Ascending aorta (tissue), 2 donors: ENCODE data around the gene ANKRD24. TPM values are rescaled to one million over a fixed set of nuclear protein-coding genes. Genes with fewer than 3 reads are reported as not detected.
"Not testable (repeated sequence)": the region's sequence is repeated elsewhere in the genome, so short reads cannot be mapped to it uniquely, and the experiment has no call there.

Source experiments
- DNase-seq, 2 donors: peaks; one replicate each; pipeline ENCODE4 v3.0.0-alpha.2; 2019; ENCODE audit warnings: low spot score in 2 of 2
- H3K27ac ChIP-seq, 2 donors: fragments of 200-600 bp; sonication (generic); one replicate each; pipeline ENCODE4 v1.5.1; 2016 to 2017; ENCODE audit warnings: mild to moderate bottlenecking in 1 of 2
- H3K27me3 ChIP-seq: fragments of 200-600 bp; sonication (generic); one replicate; pipeline ENCODE4 v1.5.1; 2017
- H3K36me3 ChIP-seq, 2 donors: fragments of 200-600 bp; sonication (generic); one replicate each; pipeline ENCODE4 v1.5.1; 2016
- H3K4me1 ChIP-seq, 2 donors: fragments of 200-600 bp; sonication (generic); one replicate each; pipeline ENCODE4 v1.5.1; 2016 to 2017; ENCODE audit warnings: mild to moderate bottlenecking in 1 of 2
- H3K4me3 ChIP-seq, 2 donors: fragments of 200-600 bp; sonication (generic); one replicate each; pipeline ENCODE4 v1.5.1; 2016 to 2017; ENCODE audit warnings: mild to moderate bottlenecking in 1 of 2
- H3K9me3 ChIP-seq, 2 donors: fragments of 200-600 bp; sonication (generic); one replicate each; pipeline ENCODE4 v1.5.1; 2016
- CTCF ChIP-seq, 3 experiments: fragments of 200-600 bp in 2 of 3; fragments of 450-650 bp in 1 of 3; sonication (generic) in 2 of 3; IDR thresholded peaks; one replicate each; pipeline ENCODE4 v1.5.1; 2016 to 2019; ENCODE audit warnings: antibody characterized with exemption in 3 of 3, mild to moderate bottlenecking in 1 of 3, moderate library complexity in 1 of 3
- intact Hi-C: fragments of 100-400 bp; cut with DNase I; formaldehyde crosslinking; loops from one replicate; pipeline ENCODE4 v1.15.1; 2023
- total RNA-seq: library from RNA; depleted of rRNA; stranded (reverse); fragments of >200 nt; gene quantifications from one replicate; pipeline ENCODE4 v1.1.0, GENCODE V29; 2016

Gene ANKRD24
- total RNA-seq, 1 donor from 2014 or later: not detected

DNA sequence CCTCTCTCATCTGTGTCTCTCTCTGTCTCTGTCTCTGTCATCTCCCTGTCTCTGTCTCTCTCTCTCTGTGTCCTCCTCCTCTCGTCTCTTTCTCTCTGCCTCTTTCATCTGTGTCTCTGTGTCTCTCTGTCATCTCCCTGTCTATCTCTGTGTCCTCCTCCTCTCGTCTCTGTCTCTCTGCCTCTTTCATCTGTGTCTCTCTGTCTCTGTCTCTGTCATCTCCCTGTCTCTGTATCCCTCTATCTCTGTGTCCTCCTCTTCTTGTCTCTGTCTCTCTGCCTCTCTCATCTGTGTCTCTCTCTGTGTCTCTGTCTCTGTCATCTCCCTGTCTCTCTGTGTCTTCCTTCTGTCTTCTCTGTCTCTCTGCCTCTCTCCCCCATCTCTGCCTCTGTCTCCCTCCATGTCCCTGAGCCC is 46.3 kb downstream of the ANKRD24 start:
- no peaks in the 10 kb centered on the region for H3K27me3 ChIP-seq
- TF ChIP-seq CTCF (IDR thresholded peaks at IDR 0.05): no peak
- no peaks in the 10 kb centered on the region for H3K36me3 ChIP-seq
- H3K4me1 ChIP-seq: no peaks in the 10 kb centered on the region
- no peak overlapping the region for H3K27ac ChIP-seq
- H3K4me3 ChIP-seq: no peak overlapping the region
- no peak for DNase-seq
- no peaks in the 10 kb centered on the region for H3K9me3 ChIP-seq
- intact Hi-C loops: no loop called here

- Histone ChIP-seq H3K36me3 (no peaks in the 10 kb centered on the region), H3K4me3 (no peak within 1 kb of the TSS), H3K27me3 (no peaks in the 10 kb centered on the region), H3K9me3 (no peaks in the 10 kb centered on the region), H3K27ac (no peak within 1 kb of the TSS), H3K4me1 (no peaks in the 10 kb centered on the region)
- no peak for TF ChIP-seq CTCF (IDR thresholded peaks at IDR 0.05)
- intact Hi-C loops: no loop called here
- no peak for DNase-seq
Observed at GRCh38 chr19:4229179-4229931, 46.9 kb downstream of the ANKRD24 start, which contains the start of gene EBI3. Gene EBI3, plus strand, starts transcription at chr19:4229523. Its CDS starts 28 bp downstream, at chr19:4229551.

GRCh38 chr19:4230237-4230636 is 47.7 kb downstream of the ANKRD24 start:
- H3K4me3 ChIP-seq, DNase-seq, H3K27me3 ChIP-seq, H3K9me3 ChIP-seq, H3K36me3 ChIP-seq, H3K4me1 ChIP-seq, H3K27ac ChIP-seq, intact Hi-C loops: not testable (repeated sequence)

GRCh38 chr19:4231521-4231920 is 49.0 kb downstream of the ANKRD24 start:
- not testable (repeated sequence) for H3K36me3 ChIP-seq, H3K27me3 ChIP-seq, DNase-seq

GRCh38 chr19:4232139-4232538 is 49.6 kb downstream of the ANKRD24 start:
- DNase-seq, intact Hi-C loops, H3K36me3 ChIP-seq, H3K9me3 ChIP-seq, H3K4me1 ChIP-seq, H3K4me3 ChIP-seq, H3K27me3 ChIP-seq, H3K27ac ChIP-seq: not testable (repeated sequence)

More at GRCh38 chr19:4231521-4231920, 49.0 kb downstream of the ANKRD24 start:
- H3K9me3 ChIP-seq, intact Hi-C loops, H3K4me1 ChIP-seq, H3K27ac ChIP-seq, H3K4me3 ChIP-seq: not testable (repeated sequence)

- intact Hi-C loops: no loop called here
- H3K4me1 ChIP-seq: no peaks in the 10 kb centered on the region
- no peak for DNase-seq
- H3K36me3 ChIP-seq: no peaks in the 10 kb centered on the region
- no peak for TF ChIP-seq CTCF (IDR thresholded peaks at IDR 0.05)
- no peak overlapping the region for H3K4me3 ChIP-seq
- no peak overlapping the region for H3K27ac ChIP-seq
- H3K9me3 ChIP-seq: no peaks in the 10 kb centered on the region
- no peaks in the 10 kb centered on the region for H3K27me3 ChIP-seq
Observed at GRCh38 chr19:4232614-4233281, 50.3 kb downstream of the ANKRD24 start.

DNA sequence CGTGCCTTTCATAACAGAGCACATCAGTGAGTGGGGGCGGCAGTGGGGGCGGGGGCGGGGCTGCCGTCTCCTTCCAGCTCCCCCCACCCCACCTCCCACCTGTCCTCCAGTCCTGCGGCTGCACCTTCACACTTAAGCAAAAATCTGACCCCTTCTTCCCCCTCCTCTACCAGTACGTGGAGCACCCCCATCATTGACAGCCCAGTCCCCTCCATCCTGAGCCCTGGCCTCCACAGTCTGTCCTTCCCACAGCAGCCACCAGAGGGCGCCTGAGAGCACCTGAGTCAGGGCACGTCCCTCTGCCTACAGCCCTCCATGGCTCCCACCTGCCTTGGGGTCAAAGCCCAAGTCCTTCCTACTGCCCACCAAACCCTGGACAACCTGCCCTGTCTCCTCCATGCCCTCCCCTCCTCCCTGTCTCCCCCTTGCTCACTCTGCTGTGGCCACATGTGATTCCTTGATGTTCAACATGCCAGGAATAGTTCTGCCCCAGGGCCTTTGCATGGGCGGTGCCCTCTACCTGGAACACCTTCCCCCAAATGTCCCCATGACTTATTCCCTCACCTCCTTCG is 50.9 kb downstream of the ANKRD24 start:
- TF ChIP-seq CTCF (IDR thresholded peaks at IDR 0.05): peak; percentile 33 to 45 (median 37)
- Histone ChIP-seq H3K27me3 (no peaks in the 10 kb centered on the region), H3K36me3 (no peaks in the 10 kb centered on the region), H3K4me3 (no peak overlapping the region), H3K9me3 (no peaks in the 10 kb centered on the region), H3K4me1 (no peaks in the 10 kb centered on the region), H3K27ac (no peak overlapping the region)
- intact Hi-C loops: no loop called here
- no peak for DNase-seq
